GM19240 (cell line): ENCODE results near the gene TBCD.

Experiments
- DNase-seq: peaks from one replicate; pipeline ENCODE4 v3.0.0; 2011; ENCODE audit warnings: low spot score; ENCODE audit not compliant: insufficient read length

TBCD gene

GRCh38 chr17:82789806-82790205 is 37.9 kb downstream of the TBCD start:
- no peak for DNase-seq

- no peak for DNase-seq
These were observed 38.5 kb downstream of the TBCD start for GRCh38 chr17:82790391-82790790.

DNA sequence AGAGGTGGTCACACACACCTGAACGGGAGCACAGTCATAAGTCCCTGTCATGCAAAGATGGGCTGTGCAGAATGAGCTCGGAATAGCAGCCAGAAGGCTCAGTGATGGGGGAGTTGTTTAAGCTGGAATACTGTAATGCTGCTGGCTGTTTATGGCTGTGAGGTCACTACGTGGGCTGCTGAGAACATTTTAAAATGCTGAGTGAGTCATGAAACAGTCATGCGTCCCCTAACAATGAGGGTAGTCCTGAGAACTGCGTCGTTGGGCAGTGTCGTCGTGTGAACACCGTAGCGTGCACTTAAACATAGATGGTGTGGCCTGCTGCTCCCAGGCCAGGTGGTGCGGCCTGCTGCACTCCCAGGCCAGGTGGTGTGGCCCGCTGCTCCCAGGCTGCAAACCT is 39.7 kb downstream of the TBCD start:
- DNase-seq = no peak

- DNase-seq = no peak
These were observed 42.2 kb downstream of the TBCD start for GRCh38 chr17:82793974-82794630.

GRCh38 chr17:82794781-82795482 is 43.1 kb downstream of the TBCD start:
- no peak for DNase-seq

GRCh38 chr17:82795615-82796014 is 43.8 kb downstream of the TBCD start:
- no peak for DNase-seq

DNA sequence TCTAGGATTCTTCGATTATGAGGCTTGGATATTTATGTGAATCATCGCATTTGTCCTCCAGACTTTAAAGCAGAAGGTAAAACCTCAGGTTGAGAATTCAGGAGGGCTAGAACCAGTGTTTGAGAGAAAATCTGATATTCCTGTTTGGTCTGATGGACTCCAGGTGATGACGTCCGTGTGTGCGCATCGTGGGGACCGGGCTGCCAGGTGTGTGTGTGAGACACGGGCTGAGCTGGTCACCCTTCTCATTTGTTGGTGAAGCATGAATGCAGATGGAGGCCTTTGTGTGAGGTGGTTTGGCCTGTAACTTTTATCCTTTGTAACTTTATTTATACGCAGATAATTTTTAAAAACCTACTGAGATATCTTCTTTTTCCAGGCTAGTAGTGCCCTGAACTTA is 45.2 kb downstream of the TBCD start:
- no peak for DNase-seq

DNA sequence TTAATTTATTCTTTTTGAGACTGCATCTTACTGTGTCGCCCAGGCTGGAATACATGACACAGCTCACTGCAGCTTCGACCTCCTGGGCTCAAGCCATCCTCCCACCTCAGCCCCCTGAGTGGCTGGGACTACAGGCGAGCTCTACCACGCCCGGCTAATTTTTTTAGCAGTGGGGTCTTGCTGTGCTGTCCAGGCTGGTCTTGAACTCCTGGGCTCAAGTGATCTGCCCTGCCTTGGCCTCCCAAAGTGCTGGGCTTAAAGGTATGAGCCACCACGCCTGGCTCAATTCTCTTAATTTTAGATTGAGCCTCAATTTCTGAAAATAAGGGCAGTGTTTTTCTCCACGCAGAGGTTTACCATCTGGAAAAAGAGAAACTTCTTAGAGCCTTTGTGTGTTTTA is 46.9 kb downstream of the TBCD start:
- DNase-seq = no peak

GRCh38 chr17:82799591-82799990 is 47.7 kb downstream of the TBCD start:
- DNase-seq = no peak

DNA sequence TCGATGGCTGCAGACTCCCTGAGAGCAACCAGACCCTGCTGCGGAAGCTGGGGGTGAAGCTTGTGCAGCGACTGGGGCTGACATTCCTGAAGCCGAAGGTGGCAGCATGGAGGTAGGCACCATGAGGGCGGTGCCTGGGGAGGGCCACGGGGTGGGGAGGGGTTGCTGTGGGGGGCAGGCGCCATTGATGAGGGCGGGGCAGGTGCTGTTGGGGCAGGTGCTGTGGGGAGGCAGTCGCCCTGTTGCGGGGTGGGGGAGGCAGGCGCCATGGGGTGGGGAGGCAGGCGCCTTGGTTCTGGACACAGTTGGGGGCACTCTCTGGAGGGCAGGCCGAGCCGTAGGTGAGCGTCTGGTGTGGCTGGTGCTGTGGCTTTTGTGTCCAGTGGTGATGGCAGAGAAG is 49.0 kb downstream of the TBCD start:
- no peak for DNase-seq

- no peak for DNase-seq
These were observed 49.6 kb downstream of the TBCD start for GRCh38 chr17:82801377-82801970.

- no peak for DNase-seq
These were observed 50.4 kb downstream of the TBCD start for GRCh38 chr17:82802075-82802780.

- no peak for DNase-seq
These were observed 51.3 kb downstream of the TBCD start for GRCh38 chr17:82803185-82803584.

DNA sequence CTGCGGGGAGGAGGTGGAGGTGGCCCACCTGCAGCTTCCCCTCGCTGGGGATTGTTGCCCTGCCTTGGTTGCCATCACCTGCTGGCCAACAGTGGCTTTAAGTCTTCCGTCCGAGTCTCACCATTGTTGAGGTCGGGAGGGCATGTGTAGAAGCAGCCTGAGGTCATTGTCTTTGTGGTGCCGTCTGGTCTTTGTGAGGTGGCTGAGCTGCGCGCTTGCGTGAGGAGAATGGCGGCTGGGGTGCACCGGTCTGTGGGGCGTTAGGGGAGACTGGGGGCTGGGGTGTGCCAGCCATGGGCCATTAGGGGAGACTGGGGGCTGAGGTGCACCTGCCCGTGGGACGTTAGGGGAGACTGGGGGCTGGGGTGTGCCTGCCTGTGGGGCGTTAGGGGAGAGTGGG is 51.7 kb downstream of the TBCD start:
- DNase-seq = no peak

GRCh38 chr17:82804442-82805191 is 52.8 kb downstream of the TBCD start:
- DNase-seq = no peak

- no peak for DNase-seq
These were observed 53.4 kb downstream of the TBCD start for GRCh38 chr17:82805254-82805653.

DNA sequence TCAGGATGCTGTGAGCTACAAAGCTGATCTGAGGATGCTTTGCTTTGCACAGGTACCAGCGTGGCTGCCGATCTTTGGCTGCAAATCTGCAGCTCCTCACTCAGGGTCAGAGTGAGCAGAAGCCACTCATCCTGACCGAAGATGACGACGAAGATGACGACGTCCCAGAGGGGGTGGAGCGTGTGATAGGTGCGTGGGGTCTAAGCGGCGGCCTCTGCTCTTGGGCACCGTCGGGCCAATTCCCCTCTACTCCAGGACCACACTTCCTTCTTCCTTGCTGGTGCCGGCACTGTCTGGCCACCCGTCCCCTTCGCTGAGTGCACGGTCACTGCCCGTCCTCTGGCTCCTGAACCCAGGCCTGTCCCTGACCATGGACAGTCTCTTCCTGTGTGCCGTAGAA is 54.0 kb downstream of the TBCD start:
- no peak for DNase-seq

GRCh38 chr17:82806645-82807044 is 54.8 kb downstream of the TBCD start:
- no peak for DNase-seq

DNA sequence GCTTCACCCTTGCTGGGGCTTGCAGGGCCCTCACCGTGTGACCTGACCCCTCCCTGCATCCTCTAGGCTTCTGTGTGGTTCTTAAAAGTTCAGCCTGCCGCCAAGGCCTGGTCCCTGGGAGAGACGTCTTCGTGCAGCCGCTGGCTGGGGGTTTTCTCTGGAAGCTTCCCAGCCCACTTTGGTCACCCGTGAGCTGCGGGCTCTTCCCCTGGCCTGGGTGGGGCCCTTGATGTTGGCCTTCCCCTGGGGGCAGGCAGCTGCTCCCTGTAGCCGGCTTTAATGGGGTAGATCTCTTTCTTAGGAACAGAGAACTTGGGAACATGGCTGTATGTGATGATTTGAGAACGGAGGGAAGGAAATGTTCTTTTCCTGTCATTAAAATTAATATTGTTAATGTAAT is 55.2 kb downstream of the TBCD start:
- DNase-seq = no peak

- DNase-seq = no peak
These were observed 55.7 kb downstream of the TBCD start for GRCh38 chr17:82807562-82807961.

DNA sequence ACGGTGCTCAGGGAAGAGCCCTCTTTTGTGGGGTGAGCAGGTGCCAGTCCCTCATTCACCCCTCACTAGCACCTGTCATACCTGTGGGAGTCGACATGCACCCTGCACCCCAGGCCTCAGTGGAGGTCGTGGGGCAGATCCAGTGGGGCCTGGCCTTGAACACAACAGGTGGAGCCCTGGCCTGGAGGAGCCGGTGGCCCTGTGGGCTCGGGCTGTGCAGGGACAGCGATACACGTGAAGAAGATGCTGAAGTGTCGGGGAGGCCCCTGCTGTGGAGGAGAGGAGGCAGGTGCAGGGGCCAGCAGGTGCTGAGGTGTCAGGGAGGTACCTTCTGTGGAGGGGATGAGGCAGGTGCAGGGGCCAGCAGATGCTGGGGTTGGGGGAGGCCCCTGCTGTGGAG is 56.1 kb downstream of the TBCD start:
- DNase-seq = no peak
